Activated CD4-positive, alpha-beta T cell treated with anti-CD3 and anti-CD28 coated beads for 36 hours (primary cell): ENCODE measurements around the gene AHNAK. TPM values are rescaled to one million over a fixed set of nuclear protein-coding genes. Genes with fewer than 3 reads are reported as not detected.
"Not testable (repeated sequence)": the region's sequence is repeated elsewhere in the genome, so short reads cannot be mapped to it uniquely, and the experiment has no call there.

Experiments used
- ATAC-seq: fragments of 200-7000 bp; cut with Tn5 transposase; one replicate; pipeline ENCODE4 v1.10.0; 2021; ENCODE audit warnings: mild to moderate bottlenecking, moderate library complexity
- CTCF ChIA-PET: fragments of 350-600 bp; sonication (Branson Sonifier 250); formaldehyde crosslinking; loops from one replicate; lab custom pipeline; 2021; ENCODE audit warnings: antibody characterized with exemption; lab: Charles Lee
- POLR2A ChIA-PET: fragments of 350-600 bp; sonication (Branson Sonifier 250); formaldehyde crosslinking; loops from one replicate; lab custom pipeline; 2021; ENCODE audit warnings: antibody characterized with exemption, inconsistent platforms; lab: Charles Lee
- DNase-seq: peaks from one replicate; pipeline ENCODE4 v3.0.0-alpha.2; 2020
- H3K27ac Mint-ChIP-seq: one replicate; pipeline ENCODE4 v1.8.0; 2021; ENCODE audit warnings: mixed read lengths
- H3K27me3 Mint-ChIP-seq: one replicate; pipeline ENCODE4 v1.8.0; 2021; ENCODE audit warnings: mixed read lengths
- H3K36me3 Mint-ChIP-seq: one replicate; pipeline ENCODE4 v1.8.0; 2021; ENCODE audit warnings: low read depth, mixed read lengths
- H3K4me1 Mint-ChIP-seq: one replicate; pipeline ENCODE4 v1.8.0; 2021; ENCODE audit warnings: mixed read lengths
- H3K4me3 Mint-ChIP-seq: one replicate; pipeline ENCODE4 v1.8.0; 2021; ENCODE audit warnings: mild to moderate bottlenecking, moderate library complexity, mixed read lengths
- H3K9me3 Mint-ChIP-seq: one replicate; pipeline ENCODE4 v1.8.0; 2021; ENCODE audit warnings: low read depth, mixed read lengths
- intact Hi-C, 2 experiments: fragments of 100-400 bp; cut with DNase I in 1 of 2; cut with micrococcal nuclease in 1 of 2; formaldehyde crosslinking; loops; one replicate each; pipeline versions ENCODE4 v1.14.2 to v1.15.1; 2022 to 2024; cut with DNase I, micrococcal nuclease
- microRNA-seq: library from miRNA; unstranded; fragments of <30 nt; microRNA quantifications from one replicate; pipeline ENCODE4 v1.2.0, GENCODE V29; 2021; ENCODE audit warnings: borderline replicate concordance
- total RNA-seq, 2 experiments: library from RNA; stranded (reverse); gene quantifications; one replicate each; pipeline ENCODE4 v1.2.3, GENCODE V29; 2021

AHNAK gene
- total RNA-seq, 2 experiments from 2014 or later: 47.3 to 54.7 TPM

GRCh38 chr11:62388999-62389398 is 157.6 kb downstream of the AHNAK start:
- intact Hi-C loops: no loop called here
- POLR2A ChIA-PET: no interaction called here

GRCh38 chr11:62387381-62387780 is 159.2 kb downstream of the AHNAK start:
- POLR2A ChIA-PET: no interaction called here
- intact Hi-C loops: no loop called here
- Mint-ChIP-seq H3K27me3 (no peaks in the 10 kb centered on the region), H3K36me3 (no peaks in the 10 kb centered on the region), H3K4me3 (no peak overlapping the region), H3K9me3 (no peaks in the 10 kb centered on the region), H3K4me1 (peaks cover 7% of the 10 kb centered on the region), H3K27ac (no peak overlapping the region)
- DNase-seq (no peak), ATAC-seq (no peak)
- CTCF ChIA-PET: interaction anchor here (0.6 kb wide), 1 partner anchor 595 kb away, joined by 3 read pairs; no protein-coding TSS in a partner anchor

More at GRCh38 chr11:62388999-62389398, 157.6 kb downstream of the AHNAK start:
- CTCF ChIA-PET: no interaction called here
- H3K9me3 Mint-ChIP-seq: no peaks in the 10 kb centered on the region
- peaks cover 12% of the 10 kb centered on the region for H3K4me1 Mint-ChIP-seq
- no peak overlapping the region for H3K27ac Mint-ChIP-seq
- no peak overlapping the region for H3K4me3 Mint-ChIP-seq
- ATAC-seq (no peak), DNase-seq (no peak)
- no peaks in the 10 kb centered on the region for H3K27me3 Mint-ChIP-seq
- H3K36me3 Mint-ChIP-seq: no peaks in the 10 kb centered on the region

DNA sequence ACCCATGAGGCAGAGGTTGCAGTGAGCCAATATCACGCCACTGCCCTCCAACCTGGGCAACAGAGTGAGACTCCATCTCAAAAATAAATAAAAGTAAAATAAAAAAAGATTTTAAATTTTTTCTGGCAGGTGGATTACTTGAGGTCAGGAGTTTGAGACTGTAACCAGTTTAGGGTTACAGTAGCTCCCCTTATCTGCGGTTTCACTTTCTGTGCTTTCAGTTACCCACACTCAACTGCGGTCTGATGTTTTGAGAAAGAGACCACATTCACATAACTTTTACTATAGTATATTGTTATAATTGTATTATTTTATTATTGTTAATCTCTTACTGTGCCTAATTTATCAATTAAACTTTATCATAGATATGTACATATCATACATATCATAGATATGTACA is 160.5 kb downstream of the AHNAK start:
- ATAC-seq: not testable (repeated sequence)

GRCh38 chr11:62383822-62384221 is 162.8 kb downstream of the AHNAK start:
- Mint-ChIP-seq H3K27ac (no peak overlapping the region), H3K4me1 (peaks cover 10% of the 10 kb centered on the region), H3K9me3 (no peaks in the 10 kb centered on the region), H3K27me3 (no peaks in the 10 kb centered on the region), H3K4me3 (no peak overlapping the region), H3K36me3 (no peaks in the 10 kb centered on the region)
- ChIA-PET CTCF (interaction anchor here (0.6 kb wide), 1 partner anchor 321 kb away, joined by 3 read pairs; no protein-coding TSS in a partner anchor), POLR2A (no interaction called here)
- ATAC-seq: no peak
- DNase-seq: no peak
- intact Hi-C loops: loop anchor here in 1 of 2 experiments (5.0 kb wide), 1 partner anchor 158 kb away; no protein-coding TSS in a partner anchor

More for the DNA sequence above, 160.5 kb downstream of the AHNAK start:
- H3K4me3 Mint-ChIP-seq, H3K27ac Mint-ChIP-seq, H3K27me3 Mint-ChIP-seq, DNase-seq, intact Hi-C loops, POLR2A ChIA-PET, H3K4me1 Mint-ChIP-seq, H3K9me3 Mint-ChIP-seq, H3K36me3 Mint-ChIP-seq: not testable (repeated sequence)
- CTCF ChIA-PET: interaction anchor here (1.0 to 1.2 kb wide), 2 partner anchors 10 to 38 kb away, joined by 3 to 5 read pairs; no protein-coding TSS in a partner anchor

Small RNA genes lying within 50 kb of the gene (microRNA-seq; reads per million reads assigned to microRNA genes)
- gene MIR6747: 1.4 reads per million

Other genes starting within 250 kb of the AHNAK start
- not detected for gene SCGB1D4, start 247.7 kb downstream of the AHNAK start, total RNA-seq
- gene ASRGL1, start 209.4 kb downstream of the AHNAK start, total RNA-seq: 1 to 10 TPM; 1.2 to 1.3 TPM
- not detected for gene SCGB1A1, start 127.8 kb downstream of the AHNAK start, total RNA-seq
- gene EEF1G, start 27.1 kb upstream of the AHNAK start, total RNA-seq: 1,000 to 10,000 TPM; 1,986 to 2,351 TPM
- gene TUT1, start 44.7 kb upstream of the AHNAK start, total RNA-seq: 10 to 100 TPM; 32.5 to 36.0 TPM
- 100 to 1,000 TPM; 159 to 179 TPM for gene MTA2, start 55.1 kb upstream of the AHNAK start, total RNA-seq
- 100 to 1,000 TPM; 101 to 112 TPM for gene EML3, start 66.0 kb upstream of the AHNAK start, total RNA-seq
- gene ROM1, start 66.5 kb upstream of the AHNAK start, total RNA-seq: 1 to 10 TPM; 1.5 to 1.9 TPM
- 10 to 100 TPM; 48.7 to 57.5 TPM for gene B3GAT3, start 75.2 kb upstream of the AHNAK start, total RNA-seq
- gene GANAB, start 99.8 kb upstream of the AHNAK start, total RNA-seq: 100 to 1,000 TPM; 208 to 218 TPM
- gene INTS5, start 106.5 kb upstream of the AHNAK start, total RNA-seq: 10 to 100 TPM; 26.0 to 29.9 TPM
- gene C11orf98, start 118.4 kb upstream of the AHNAK start, total RNA-seq: 100 to 1,000 TPM; 108 to 135 TPM
- gene CSKMT, start 118.5 kb upstream of the AHNAK start, total RNA-seq: 10 to 100 TPM; 12.6 to 31.3 TPM
- gene UQCC3, start 124.9 kb upstream of the AHNAK start, total RNA-seq: 1 to 10 TPM; 4.1 to 6.4 TPM
- 10 to 100 TPM; 11.9 to 15.5 TPM for gene LBHD1, start 125.5 kb upstream of the AHNAK start, total RNA-seq
- 100 to 1,000 TPM in 1 of 2 experiments, 10 to 100 TPM in 1; 95.6 to 119 TPM for gene UBXN1, start 132.3 kb upstream of the AHNAK start, total RNA-seq
- under 1 TPM in 1 of 2 experiments, not detected in 1; 0.16 TPM for gene LRRN4CL, start 142.7 kb upstream of the AHNAK start, total RNA-seq
- 10 to 100 TPM; 16.7 to 28.0 TPM for gene BSCL2, start 160.6 kb upstream of the AHNAK start, total RNA-seq
- not detected for gene GNG3, start 160.9 kb upstream of the AHNAK start, total RNA-seq
- gene HNRNPUL2, start 180.7 kb upstream of the AHNAK start, total RNA-seq: 10 to 100 TPM; 48.7 to 59.6 TPM
- 10 to 100 TPM; 40.8 to 54.1 TPM for gene TTC9C, start 181.7 kb upstream of the AHNAK start, total RNA-seq
- 10 to 100 TPM in 1 of 2 experiments, 1 to 10 TPM in 1; 6.0 to 10.2 TPM for gene ZBTB3, start 207.4 kb upstream of the AHNAK start, total RNA-seq
- gene POLR2G, start 214.8 kb upstream of the AHNAK start, total RNA-seq: 100 to 1,000 TPM in 1 of 2 experiments, 10 to 100 TPM in 1; 87.1 to 125 TPM
- 10 to 100 TPM; 10.2 to 12.6 TPM for gene TAF6L, start 224.6 kb upstream of the AHNAK start, total RNA-seq
- gene TMEM179B, start 240.6 kb upstream of the AHNAK start, total RNA-seq: 10 to 100 TPM; 19.5 to 35.9 TPM
- 10 to 100 TPM; 11.1 to 12.6 TPM for gene TMEM223, start 245.2 kb upstream of the AHNAK start, total RNA-seq